PFSK-1 (cell line): Measurements from ENCODE around the gene KIAA1755.

ENCODE experiments used
- FOXP2 ChIP-seq: optimal IDR thresholded peaks from 2 replicates; pipeline ENCODE3; 2011; ENCODE audit warnings: borderline replicate concordance, control low read depth, inconsistent platforms; ENCODE audit not compliant: insufficient read depth; ENCODE audit errors: extremely low read length, extremely low read depth
- POLR2AphosphoS5 ChIP-seq: IDR thresholded peaks from 2 replicates; pipeline ENCODE4 v1.6.1; 2012; ENCODE audit warnings: low read depth, mild to moderate bottlenecking, control low read depth, low read length, moderate library complexity
- SIN3A ChIP-seq: IDR thresholded peaks from 2 replicates; pipeline ENCODE4 v1.6.1; 2012; ENCODE audit warnings: mild to moderate bottlenecking, low read length, moderate library complexity, borderline replicate concordance; ENCODE audit not compliant: insufficient read depth
- TAF1 ChIP-seq: IDR thresholded peaks from 2 replicates; pipeline ENCODE4 v1.6.1; 2012; ENCODE audit warnings: low read length, control low read depth, borderline replicate concordance; ENCODE audit not compliant: insufficient read depth
- TF ChIP-seq, protein P1 (sequence below), 2 experiments: IDR thresholded peaks; 2 replicates each; pipeline versions ENCODE4 v1.6.1 to v1.8.0; 2011 to 2012; ENCODE audit warnings: low read depth in 2 of 2, low read length in 2 of 2, control low read depth in 1 of 2, inconsistent platforms in 1 of 2, mild to moderate bottlenecking in 1 of 2, moderate library complexity in 1 of 2; ENCODE audit not compliant: insufficient read depth in 1 of 2

KIAA1755 gene

DNA sequence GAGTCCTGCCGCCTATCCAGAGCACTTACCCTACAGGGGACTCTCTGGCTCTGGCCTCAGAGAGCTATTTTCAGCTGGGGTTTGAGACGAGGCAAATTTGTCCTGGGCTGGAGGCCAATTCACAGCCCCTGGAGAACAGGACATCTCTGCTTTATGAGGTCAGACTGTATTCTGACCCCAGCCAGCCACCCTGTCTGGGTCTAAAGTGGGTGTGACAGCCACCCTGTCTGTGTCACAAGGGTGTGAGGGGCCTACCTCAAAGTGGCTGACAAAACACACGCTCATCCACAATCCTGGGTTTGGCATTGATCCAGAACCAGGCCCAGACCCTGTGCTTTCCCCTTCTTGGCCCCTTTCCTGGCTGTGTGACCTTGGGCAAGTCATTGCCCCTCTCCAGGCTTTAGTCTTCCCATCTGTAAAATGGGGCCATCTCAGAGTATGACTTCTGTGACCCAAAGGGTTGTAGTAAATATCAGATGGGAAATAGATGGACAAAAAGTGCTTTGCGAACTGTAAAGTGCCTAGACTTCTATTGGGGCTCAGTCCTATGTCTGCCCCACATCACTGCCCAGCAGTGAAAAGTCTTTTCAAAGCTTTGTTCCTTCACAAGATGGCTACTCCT, 51.4 kb downstream of the KIAA1755 start:
- TF ChIP-seq POLR2AphosphoS5 = no peak
- TF ChIP-seq FOXP2 = no peak
- no peak for TF ChIP-seq SIN3A
- TF ChIP-seq TAF1 = no peak
- TF ChIP-seq, protein P1, sequence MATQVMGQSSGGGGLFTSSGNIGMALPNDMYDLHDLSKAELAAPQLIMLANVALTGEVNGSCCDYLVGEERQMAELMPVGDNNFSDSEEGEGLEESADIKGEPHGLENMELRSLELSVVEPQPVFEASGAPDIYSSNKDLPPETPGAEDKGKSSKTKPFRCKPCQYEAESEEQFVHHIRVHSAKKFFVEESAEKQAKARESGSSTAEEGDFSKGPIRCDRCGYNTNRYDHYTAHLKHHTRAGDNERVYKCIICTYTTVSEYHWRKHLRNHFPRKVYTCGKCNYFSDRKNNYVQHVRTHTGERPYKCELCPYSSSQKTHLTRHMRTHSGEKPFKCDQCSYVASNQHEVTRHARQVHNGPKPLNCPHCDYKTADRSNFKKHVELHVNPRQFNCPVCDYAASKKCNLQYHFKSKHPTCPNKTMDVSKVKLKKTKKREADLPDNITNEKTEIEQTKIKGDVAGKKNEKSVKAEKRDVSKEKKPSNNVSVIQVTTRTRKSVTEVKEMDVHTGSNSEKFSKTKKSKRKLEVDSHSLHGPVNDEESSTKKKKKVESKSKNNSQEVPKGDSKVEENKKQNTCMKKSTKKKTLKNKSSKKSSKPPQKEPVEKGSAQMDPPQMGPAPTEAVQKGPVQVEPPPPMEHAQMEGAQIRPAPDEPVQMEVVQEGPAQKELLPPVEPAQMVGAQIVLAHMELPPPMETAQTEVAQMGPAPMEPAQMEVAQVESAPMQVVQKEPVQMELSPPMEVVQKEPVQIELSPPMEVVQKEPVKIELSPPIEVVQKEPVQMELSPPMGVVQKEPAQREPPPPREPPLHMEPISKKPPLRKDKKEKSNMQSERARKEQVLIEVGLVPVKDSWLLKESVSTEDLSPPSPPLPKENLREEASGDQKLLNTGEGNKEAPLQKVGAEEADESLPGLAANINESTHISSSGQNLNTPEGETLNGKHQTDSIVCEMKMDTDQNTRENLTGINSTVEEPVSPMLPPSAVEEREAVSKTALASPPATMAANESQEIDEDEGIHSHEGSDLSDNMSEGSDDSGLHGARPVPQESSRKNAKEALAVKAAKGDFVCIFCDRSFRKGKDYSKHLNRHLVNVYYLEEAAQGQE (IDR thresholded peaks at IDR 0.05; ENCODE audit: insufficient read depth in 1 of 2, low read depth in 2 of 2, low read length in 2 of 2) = no peak

DNA sequence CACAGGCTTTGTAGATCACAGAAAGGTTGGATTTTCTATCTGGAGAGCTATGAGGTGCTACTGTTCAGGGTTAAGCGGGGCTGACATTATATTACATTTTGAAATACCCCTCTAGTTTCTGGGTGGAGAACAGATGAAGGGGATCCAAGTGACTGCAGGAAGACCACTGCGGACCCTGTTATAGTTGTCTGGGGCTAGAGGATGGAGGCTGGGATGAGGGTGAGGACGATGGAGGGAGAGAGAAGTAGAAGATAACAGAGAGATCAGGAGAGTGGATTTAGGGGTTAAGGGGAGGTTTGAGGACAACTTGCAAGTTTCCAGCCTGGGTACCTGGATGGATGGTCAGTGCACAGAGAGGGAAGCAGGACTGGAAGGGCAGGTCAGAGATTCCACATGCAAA, 52.0 kb downstream of the KIAA1755 start:
- TF ChIP-seq FOXP2 (no peak), SIN3A (no peak), TAF1 (no peak), POLR2AphosphoS5 (no peak)
- TF ChIP-seq, protein P1 (IDR thresholded peaks at IDR 0.05; ENCODE audit: insufficient read depth in 1 of 2, low read depth in 2 of 2, low read length in 2 of 2) = no peak

DNA sequence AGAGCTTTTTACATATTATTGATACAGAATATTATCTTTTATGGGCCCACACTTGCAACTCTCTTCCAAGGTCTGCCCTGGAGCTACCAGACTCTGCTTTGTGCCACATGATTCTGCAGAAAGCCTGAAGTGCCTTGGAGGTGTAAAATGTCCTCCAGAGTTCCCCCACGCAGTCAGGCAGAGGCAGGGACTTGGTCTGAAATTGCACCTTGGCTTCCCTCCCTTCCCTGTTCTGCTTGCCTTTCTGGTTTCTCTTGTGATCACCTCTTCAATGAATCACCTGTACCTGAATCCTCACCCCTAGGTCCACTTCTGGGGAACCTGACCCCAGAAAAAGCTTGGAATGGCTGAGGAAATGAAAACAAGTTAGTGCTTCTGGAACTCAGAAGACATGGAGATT, 52.4 kb downstream of the KIAA1755 start:
- no peak for TF ChIP-seq FOXP2
- TF ChIP-seq POLR2AphosphoS5 = no peak
- no peak for TF ChIP-seq SIN3A
- TF ChIP-seq, protein P1 (IDR thresholded peaks at IDR 0.05; ENCODE audit: insufficient read depth in 1 of 2, low read depth in 2 of 2, low read length in 2 of 2) = no peak
- no peak for TF ChIP-seq TAF1

DNA sequence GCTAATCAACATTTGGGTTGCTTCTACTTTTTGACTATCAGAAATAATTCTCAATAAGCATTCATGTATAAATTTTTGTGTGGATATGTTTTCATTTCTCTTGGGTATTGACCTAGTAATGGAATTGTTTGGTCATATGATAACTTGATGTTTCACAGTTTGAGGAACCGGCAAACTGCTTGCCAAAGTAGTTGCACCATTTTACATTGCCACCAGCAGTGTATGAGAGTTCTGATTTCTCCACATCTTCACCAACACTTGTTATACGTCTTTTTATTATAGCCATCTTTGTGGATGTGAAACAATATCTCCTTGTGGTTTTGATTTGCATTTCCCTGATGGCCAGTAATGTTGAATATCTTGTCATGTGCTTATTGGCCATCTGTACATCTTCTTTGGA, 52.9 kb downstream of the KIAA1755 start:
- no peak for TF ChIP-seq FOXP2
- TF ChIP-seq TAF1 = no peak
- TF ChIP-seq POLR2AphosphoS5 = no peak
- TF ChIP-seq SIN3A = no peak
- TF ChIP-seq, protein P1 (IDR thresholded peaks at IDR 0.05; ENCODE audit: insufficient read depth in 1 of 2, low read depth in 2 of 2, low read length in 2 of 2) = no peak

DNA sequence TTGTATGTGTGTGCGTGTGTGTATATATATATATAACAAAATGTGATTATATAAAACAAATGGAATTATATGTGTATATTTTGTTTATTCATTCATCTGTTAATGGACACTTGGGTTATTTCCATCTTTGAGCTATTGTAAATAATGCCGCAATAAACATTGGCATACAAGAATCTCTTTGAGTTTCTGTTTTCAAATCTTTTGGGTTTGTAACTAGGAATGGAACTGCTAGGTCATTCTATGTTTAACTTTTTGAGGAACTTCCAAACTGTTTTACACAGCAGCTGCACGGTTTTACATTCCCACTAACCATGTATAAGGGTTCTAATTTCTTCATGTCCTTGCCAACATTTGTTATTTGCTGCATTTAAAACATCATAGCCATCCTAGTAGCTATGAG, 55.5 kb downstream of the KIAA1755 start:
- no peak for TF ChIP-seq POLR2AphosphoS5
- no peak for TF ChIP-seq TAF1
- TF ChIP-seq, protein P1 (IDR thresholded peaks at IDR 0.05; ENCODE audit: insufficient read depth in 1 of 2, low read depth in 2 of 2, low read length in 2 of 2) = no peak
- no peak for TF ChIP-seq SIN3A
- no peak for TF ChIP-seq FOXP2
